CD4-positive, alpha-beta T cell treated with Interferon alpha-2 for 1 hour (primary cell): ENCODE data around the gene FRMD3.
"Not testable (repeated sequence)": the region's sequence is repeated elsewhere in the genome, so short reads cannot be mapped to it uniquely, and the experiment has no call there.

Experiments
- DNase-seq, 2 donors: peaks; one replicate each; pipeline ENCODE4 v3.0.0-alpha.2; 2020 to 2022

The FRMD3 gene

GRCh38 chr9:83521411-83521810 lies 16.8 kb downstream of the FRMD3 start:
- no peak for DNase-seq

DNA sequence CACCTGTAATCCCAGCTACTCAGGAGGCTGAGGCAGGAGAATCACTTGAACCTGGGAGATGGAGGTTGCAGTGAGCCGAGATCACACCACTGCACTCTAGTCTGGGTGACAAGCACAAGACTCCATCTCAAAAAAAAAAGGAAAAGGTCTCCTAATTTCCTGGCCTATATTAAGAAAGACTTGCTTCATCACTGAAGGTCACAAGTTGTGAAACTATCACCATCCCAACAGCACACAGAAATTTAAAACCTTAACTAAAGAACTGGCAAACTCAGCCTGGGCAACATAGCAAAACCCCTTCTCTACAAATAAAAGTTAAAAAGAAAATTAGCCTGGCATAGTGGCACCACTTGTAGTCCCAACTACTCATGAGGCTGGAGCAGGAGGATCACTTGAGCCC lies 17.2 kb downstream of the FRMD3 start:
- DNase-seq, result no peak

DNA sequence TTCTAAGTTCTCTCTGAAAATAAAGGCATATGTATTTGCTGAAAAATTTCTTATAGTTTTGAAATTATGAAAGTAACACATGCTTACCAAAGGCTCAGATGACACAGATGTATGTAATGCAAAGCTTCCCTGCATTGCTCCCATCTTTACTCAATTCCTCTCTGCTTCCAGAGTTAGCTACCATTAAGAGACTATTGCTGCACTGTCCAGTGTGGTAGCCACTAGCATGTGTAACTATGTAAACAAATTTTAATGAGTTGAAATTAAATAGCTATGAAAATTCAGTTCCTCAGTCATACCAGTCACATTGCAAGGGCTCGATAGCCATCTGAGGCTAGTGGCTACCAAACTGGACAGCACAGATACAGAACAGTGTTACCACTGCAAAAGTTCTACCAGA lies 17.9 kb downstream of the FRMD3 start:
- no peak for DNase-seq

- DNase-seq, result not testable (repeated sequence)
These were observed 20.2 kb downstream of the FRMD3 start for GRCh38 chr9:83517980-83518379.

GRCh38 chr9:83514767-83515166 lies 23.4 kb downstream of the FRMD3 start:
- DNase-seq, result no peak

GRCh38 chr9:83512621-83513020 lies 25.6 kb downstream of the FRMD3 start:
- DNase-seq, result no peak

DNA sequence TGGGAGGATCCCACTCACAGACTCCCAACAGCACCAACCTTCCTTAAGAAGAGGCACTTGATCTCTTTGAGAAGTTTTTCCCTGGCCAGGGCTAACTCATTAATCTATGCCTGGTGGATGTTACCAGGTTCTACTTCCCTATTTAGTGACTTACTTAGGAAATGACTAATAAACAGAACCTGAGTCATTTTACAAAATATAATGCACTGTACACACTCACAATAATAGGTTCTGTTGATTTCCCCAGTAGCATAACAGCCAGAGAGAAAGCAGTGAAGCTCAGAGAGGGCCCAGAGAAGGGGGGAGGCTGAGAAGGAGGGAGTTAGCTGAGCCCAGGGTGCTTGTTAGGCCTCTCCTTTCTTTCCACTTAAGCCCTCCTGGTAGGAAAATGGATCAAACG lies 27.1 kb downstream of the FRMD3 start:
- no peak for DNase-seq

- no peak for DNase-seq
These were observed 28.8 kb downstream of the FRMD3 start for GRCh38 chr9:83509402-83509801.

DNA sequence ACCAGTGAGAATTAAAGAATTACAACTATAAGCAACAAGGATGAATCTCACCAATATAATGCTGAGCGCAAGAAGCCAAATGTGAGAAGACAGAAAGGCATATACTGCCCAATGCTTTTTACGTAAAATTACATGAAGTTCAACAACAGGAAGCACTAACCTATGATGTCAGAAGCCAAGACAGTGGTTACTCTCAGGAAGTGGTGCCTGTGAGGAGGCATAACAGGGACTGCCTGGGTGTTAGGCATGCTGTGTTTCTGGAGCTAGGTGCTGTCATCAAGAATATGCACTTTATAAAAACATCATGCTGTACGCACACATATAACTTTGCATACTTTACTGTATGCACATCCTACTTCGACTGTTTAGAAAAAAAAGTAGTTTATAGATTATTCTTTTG lies 30.1 kb downstream of the FRMD3 start:
- DNase-seq, result peak; percentile 4 to 18

DNA sequence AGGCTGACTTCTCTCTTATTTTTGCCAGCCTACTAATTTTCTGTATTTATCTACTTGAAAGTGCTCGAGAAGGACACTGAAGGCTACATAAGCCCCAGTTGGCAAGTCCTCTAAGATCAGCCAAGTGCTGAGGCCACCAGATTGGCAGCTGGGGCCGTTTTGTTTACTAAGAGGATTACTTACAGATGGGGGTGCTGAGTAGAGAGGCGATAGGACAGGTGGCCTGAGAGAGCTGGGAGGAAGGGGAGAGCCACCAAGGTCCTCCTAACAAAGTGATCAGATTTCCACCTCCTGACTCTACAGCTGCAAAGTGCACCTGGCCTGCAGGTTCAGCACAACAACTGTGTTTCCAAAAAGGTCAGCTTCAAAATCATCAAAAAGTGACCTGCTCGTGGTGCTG lies 32.9 kb downstream of the FRMD3 start:
- no peak for DNase-seq

GRCh38 chr9:83503866-83504265 lies 34.3 kb downstream of the FRMD3 start:
- DNase-seq, result no peak

DNA sequence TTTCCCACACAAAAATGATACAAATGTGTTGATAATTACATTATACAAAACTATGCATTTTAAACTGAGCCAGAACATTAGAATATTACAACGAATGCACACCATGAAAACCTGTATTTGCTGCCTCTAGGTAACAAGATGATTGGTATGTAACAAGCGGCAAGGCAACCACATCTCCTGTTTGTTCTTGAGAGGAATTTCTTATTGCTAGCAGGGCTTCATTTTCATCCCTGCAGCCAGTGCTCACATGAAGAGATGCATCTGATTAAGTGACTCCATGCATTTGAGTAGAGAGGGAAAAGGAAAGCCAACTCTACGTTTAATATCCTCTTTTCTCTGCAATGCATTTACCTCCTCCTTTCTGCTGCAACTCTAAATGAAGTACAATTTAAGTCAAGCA lies 36.6 kb downstream of the FRMD3 start:
- no peak for DNase-seq

DNA sequence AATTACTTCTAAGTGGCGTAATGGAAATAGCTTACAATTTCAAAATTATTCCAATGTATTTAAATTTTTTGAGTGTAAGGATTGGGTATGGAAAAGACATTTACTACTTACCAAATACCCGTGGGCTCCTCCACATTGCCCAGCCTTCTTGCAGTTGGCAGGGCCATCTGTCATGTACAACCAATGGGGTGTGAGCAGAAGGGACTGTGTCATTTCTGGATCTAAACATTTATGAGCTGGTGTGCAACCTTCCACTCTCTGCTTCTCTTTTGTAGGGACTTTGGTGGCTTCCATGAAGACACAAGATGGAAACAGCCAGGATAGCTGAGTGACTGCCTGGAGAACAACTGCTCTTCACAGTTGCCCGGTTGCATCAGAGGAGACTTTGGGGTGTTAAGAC lies 40.8 kb downstream of the FRMD3 start:
- no peak for DNase-seq

GRCh38 chr9:83491995-83492394 lies 46.2 kb downstream of the FRMD3 start:
- DNase-seq, result no peak

DNA sequence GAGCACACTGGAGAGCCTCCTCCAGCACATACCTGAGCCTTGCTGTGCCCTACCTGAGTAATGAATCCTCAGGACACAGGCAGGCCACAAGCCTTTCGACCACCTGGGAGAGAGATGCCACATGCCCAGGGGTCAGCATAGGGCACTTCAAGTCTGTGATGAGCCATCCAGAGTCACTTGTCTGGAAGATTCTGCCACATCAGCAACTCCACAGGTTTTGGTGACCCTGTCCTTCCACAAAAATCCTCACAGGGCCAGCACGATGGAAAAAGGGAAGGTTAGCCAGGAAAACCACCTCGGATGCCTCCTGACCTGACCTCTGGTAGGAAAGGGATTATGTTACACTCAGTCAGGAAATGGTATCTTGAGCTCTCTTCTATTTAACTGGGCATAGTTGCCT lies 46.8 kb downstream of the FRMD3 start:
- DNase-seq, result no peak

DNA sequence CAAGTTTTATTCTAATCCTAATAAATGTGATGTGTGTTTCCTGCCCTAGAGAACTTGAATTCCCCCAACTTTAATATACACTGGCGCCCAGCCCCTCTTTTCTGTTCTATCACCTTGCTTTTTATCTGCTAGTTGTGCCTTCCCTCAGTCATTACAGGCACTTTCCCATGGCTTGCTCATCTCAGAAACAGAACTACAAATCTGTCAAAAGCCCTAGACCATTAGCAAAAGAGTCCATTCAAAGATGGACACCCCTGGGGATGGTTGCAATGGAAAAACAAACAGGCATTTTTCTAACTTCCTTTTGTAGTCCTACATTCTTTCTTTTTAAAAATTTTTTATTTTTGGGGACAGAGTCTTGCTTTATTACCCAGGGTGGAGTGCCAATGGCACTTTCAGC lies 48.2 kb downstream of the FRMD3 start:
- DNase-seq, result no peak

DNA sequence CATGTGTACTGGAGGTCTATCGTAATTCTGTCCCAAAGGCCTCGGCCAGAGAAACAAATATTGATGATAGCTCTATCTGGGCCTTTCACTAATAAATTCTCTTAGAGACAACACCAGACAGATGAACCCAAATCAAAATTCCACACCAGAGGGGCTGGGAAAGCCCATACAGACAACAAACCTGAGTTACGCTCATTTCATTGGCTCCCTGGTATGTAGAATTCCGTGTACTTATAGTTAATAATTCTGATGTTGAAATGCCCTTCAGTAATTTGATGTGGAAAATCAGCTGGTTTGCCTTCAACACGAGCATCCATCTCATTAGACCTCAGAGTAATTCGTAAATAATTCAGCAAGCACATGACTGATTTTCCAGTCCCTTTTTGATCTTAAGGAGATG lies 53.2 kb downstream of the FRMD3 start:
- DNase-seq, result no peak

GRCh38 chr9:83483223-83483622 lies 55.0 kb downstream of the FRMD3 start:
- no peak for DNase-seq

DNA sequence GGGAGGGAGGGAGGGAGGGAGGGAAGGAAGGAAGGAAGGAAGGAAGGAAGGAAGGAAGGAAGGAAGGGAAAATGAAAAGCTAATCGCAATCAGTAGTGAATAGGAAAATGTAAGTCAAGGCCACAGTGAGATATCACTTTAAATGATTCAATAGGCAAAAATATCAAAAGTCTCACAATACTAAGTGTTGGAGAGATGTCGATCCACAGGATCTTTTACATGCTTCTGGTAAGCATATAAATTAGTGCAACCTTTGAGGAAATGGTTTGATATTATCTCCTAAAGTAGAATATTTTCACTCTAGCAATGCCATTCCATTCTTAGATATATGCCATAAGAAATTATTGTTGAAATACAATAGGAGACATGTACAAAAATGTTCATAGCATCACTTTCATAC lies 58.4 kb downstream of the FRMD3 start:
- no peak for DNase-seq

GRCh38 chr9:83477571-83477970 lies 60.6 kb downstream of the FRMD3 start:
- DNase-seq, result no peak

- DNase-seq, result no peak
These were observed 61.1 kb downstream of the FRMD3 start for GRCh38 chr9:83477120-83477519.

GRCh38 chr9:83476513-83476912 lies 61.7 kb downstream of the FRMD3 start:
- no peak for DNase-seq

DNA sequence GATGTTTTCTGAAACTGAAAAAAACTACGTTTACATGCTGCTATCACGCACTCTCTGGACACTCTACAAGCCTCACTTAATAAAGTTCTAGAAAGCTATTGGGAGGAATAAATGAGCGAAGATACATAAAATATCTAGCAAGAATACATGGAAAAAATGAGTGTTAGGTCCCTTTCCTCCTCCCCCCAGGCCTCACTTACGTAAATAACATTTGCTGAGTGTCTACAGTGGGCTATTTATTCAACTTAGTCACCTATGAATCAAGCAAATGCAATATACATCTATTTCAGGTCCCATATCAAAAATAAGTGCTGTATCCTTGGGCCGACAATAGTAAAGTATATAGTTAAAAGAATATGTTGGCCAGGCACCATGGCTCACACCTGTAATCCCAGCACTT lies 62.5 kb downstream of the FRMD3 start:
- no peak for DNase-seq

DNA sequence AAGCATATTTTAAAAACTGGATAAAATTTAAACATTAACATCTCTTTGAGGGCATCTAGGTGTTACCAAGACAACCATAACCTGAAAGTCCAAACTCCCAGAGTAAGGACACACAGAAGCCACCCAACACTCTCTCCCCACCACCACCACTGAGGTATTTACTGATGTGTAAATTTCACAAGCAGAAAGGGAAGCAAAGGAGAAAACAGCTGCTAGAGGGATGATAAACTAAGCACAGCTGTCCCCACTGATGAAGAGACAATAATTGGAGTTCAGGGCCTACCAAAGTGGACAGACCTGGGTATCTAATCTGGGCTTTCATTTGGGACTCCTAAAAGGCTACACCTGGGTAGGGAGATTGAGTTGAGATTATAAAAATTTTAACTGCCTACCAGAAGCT lies 63.6 kb downstream of the FRMD3 start:
- DNase-seq, result no peak

DNA sequence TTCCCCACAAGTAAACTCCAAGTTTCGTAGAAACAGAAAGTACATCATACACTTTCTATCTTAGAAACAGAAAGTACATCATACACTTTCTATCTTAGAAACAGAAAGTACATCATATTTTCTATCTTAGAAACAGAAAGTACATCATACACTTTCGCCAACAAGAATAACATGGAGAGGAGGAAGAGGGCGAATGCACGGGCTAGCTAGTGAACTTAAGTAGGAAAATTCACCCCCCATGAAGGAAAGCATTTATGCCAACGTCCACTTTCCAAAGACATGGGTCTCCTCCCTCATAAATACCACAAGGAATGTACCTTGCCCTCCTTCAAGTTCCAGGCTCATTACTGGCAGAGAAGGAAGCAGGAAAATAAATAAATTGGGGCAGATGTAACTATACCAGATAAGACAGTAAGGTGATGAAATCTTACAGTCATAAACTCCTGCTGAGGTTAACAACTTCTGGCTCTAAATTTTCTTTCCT lies 64.7 kb downstream of the FRMD3 start:
- DNase-seq, result peak in 1 of 2 donors; percentile 9

DNA sequence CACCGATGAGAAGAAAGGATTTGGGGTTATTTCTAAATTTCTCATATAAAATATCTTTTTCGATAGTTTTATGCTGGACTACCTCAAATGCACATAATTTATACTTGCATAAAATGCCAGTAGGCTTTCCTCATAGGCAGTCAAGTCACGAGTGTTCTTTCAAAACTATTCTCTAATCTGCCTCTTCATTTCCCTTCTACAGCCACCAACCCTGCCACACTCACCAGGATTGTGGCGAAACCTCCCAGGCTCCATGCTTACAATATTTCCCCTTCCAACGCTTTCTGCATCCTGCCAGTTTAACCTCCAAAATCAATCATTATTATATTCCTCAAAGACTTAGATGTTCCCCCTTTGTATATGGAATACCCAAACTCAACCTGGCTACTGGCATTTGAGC lies 65.4 kb downstream of the FRMD3 start:
- DNase-seq, result no peak
